Renal pelvis (tissue), 4 donors: ENCODE data around the gene RNF208. TPM values are rescaled to one million over a fixed set of nuclear protein-coding genes. Genes with fewer than 3 reads are reported as not detected.

ENCODE experiments used
- DNase-seq: peaks from one replicate; pipeline ENCODE4 v3.0.0-alpha.2; 2013
- polyA plus RNA-seq, 3 donors: library from polyadenylated mRNA; unstranded; fragments of 120-200 nt; gene quantifications; one replicate each; pipeline ENCODE4 v1.2.1, GENCODE V29; 2013; ENCODE audit not compliant: insufficient read length in 3 of 3

Gene RNF208
- polyA plus RNA-seq, 3 donors, result 12.8 to 13.8 (median 13.2) TPM

- DNase-seq, result no peak
Observed at GRCh38 chr9:137229903-137230704, 8.1 kb upstream of the RNF208 start.

DNA sequence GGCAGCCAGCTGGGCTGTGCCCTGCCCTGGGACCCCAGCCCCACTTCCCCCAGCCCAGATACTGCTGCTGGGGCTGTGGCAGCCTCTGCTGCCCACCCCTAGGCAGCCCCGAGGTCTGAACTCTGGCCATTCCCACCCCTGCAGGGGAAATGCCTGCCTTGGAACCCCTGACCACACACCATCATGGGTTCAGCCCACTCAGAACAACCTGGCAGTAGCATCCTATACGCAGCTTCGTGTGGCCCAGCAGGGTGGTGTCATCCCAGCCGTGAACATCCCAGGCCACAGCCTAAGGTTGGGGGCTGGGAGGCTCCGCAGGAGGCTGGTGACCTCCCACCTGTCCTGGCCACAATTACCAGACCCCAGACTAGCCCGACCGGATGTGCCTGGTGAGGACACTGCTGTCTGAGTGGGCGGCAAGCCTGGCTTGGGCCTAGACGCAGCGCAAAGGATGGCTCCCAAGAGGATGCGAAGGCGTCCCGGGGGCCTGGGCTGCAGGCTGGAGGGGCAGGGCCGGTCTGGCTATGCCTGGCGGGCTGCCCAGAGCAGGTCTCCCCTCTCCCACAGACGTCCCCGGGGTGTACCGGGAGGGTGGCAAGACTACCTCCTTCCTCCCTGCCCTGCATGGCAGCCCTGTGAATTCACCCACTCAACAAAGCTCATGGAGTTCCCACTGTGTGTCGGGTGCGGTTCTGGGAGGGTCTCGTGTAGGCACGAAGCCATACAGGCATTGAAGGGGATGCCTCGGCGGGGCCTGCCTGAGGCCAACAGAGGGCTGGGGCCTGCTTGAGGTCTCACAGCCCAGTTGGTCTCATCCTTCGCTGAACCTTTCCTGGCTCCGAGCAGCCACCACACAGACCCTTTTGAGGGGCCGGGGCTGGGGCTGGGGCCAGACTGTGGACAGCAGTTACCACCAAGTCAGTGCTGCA lies 7.2 kb upstream of the RNF208 start:
- DNase-seq, result no peak

GRCh38 chr9:137228506-137228967 lies 6.5 kb upstream of the RNF208 start:
- no peak for DNase-seq

GRCh38 chr9:137227853-137228505 lies 5.9 kb upstream of the RNF208 start:
- DNase-seq, result no peak

GRCh38 chr9:137227054-137227852 lies 5.2 kb upstream of the RNF208 start, which contains the start of gene RNF224:
Gene RNF224, plus strand, starts transcription at chr9:137227502. Its CDS starts 834 bp downstream, at chr9:137228336.
- DNase-seq, result peak; percentile 75

DNA sequence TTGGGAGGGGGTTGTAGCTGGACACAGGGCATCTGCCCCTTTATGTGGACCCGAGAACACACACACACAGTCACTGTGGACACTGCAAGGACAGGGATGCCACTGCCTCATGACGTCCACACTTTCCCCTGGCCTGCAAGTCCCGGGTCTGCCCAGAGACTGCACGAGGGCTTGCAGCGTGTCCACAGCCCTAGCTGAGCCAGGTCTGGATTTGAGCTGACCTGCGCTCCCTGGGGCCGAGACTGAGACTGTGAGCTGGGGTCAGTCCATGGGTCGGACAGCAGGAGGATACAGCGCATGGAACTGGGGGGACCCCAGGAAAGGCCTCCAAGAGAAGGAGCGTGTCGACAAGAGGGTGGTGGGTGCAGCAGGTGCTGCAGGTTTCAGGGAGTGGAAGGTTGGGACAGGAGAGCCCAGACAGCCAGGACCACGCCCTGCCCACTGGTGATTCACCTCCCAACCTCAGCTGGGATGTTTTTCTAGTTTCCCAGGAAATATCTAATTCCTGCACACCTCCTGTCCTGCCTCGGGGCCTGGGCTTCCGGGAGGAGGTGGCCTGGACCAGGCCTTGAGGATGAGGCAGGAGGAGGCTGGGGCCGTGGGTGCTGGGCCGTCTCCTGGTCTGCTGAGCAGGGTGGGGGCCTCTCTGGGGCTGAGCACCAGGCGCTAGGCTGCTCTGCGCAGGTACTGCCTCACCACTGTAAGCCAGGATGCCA lies 4.5 kb upstream of the RNF208 start:
- no peak for DNase-seq

DNA sequence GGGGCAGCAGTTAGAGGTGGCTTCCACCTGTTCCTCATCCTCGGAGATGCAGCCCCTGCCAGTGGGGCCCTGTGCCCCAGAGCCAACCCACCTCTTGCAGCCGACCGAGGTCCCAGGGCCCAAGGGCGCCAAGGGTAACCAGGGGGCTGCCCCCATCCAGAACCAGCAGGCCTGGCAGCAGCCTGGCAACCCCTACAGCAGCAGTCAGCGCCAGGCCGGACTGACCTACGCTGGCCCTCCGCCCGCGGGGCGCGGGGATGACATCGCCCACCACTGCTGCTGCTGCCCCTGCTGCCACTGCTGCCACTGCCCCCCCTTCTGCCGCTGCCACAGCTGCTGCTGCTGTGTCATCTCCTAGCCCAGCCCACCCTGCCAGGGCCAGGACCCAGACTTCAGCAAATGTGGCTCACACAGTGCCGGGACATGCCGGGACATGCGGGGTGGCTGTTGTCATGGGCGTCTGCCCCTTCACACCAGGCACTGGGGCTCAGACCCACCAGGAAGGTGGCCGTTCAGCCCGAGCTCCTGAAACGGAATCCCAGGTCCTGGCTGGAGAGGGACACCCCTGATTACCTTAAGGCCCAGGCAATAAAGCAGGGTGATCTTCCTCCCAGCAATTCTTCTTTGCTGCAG lies 3.8 kb upstream of the RNF208 start:
- DNase-seq, result no peak

DNA sequence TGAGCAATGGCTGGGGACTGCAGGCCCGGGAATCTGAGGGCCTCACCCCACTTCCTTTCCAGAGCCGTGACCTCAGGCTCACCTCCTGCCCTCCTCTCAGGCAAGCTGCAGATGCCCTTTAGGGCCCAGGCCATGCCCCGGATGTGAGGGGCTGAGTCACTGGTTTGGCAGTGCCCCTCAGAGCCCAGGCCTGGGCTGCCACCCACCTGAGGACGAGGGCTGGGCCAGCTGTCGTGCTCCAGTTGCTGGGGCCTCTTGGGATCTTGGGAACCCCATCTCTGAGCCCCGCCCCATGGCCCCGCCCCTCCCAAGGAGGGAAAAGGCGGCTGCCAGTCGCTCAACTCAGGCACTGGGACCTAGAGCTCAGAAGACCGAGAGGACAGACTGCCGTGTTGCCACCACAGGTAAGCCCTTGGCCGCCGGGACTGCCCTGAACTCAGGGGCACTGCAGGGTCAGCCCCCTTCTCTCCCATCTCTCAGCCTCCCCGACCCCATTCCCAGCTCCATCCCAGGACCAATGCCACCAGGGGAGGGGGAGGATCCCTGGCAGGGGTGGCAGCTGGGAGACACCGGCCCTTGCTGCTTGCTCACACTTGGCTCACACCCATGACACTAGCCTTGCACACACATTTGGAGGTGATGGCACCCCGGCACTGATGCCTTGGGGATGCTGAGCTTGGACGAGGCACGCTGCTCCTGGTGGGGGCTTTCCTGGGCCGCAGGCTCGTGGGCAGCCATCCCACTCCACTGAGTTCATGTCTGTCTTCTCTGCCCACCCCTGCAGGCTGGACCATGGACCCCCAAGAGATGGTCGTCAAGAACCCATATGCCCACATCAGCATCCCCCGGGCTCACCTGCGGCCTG lies 3.0 kb upstream of the RNF208 start, which contains the start of gene CYSRT1:
TSS of gene CYSRT1 (plus strand) at position 345 of the 865 bp plus-strand sequence. CDS start at position 793, 448 bp downstream.
- DNase-seq, result no peak

- DNase-seq, result peak; percentile 97
Observed at GRCh38 chr9:137223078-137223970, 1.3 kb upstream of the RNF208 start.

DNA sequence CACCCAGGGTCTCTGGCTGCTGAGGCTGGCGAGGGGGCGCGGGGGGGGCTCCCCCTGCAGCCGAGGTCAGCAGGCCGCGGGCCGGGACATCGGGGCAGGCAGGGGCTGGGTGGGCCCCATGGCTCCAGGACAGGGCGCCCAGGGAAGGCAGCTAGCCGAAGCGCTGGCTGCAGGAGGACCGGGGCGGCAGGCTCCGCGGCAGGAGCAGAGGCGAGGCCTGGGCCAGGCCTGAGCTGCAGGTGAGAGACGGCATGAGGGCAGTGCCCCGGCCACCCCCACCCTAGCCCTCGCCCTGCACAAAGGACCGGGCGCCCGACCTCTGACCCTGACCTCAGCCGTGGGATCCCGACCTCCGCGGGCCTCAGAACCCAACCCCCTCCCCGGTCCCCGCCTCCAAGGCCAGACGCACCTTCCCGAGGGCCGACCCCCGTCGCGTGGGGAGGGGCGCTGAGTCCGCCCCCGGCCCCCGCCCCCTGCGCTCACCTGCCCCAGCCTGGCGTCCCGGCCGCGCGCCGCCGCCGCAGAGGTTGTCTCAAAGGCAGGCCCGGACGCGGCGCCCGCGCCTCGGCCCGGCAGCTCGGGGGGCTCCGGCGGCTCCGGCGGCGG lies 431 bp downstream of the RNF208 start:
- DNase-seq, result no peak

DNA sequence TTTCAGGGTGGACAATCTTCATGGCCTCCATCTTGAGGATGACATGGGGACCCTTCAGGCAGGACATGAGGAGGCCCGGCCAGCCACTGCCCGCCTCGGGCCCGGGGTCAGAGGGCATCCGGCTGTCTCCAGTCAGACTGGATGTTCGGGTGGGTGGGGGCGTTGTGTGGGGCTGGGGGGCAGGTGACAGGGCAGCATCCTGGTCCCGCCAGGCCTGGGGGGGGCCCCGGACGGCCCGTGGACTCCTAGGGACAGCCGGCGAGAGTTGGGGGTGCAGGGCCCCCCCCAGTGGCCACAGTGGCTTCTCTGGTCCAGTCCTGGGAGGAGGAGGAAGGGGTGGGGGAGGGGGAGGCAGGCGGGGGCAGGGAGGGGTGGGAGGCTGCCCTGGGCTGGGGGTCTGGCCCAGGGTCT lies 940 bp downstream of the RNF208 start:
- DNase-seq, result no peak

- DNase-seq, result no peak
Observed at GRCh38 chr9:137220317-137221094, 1.5 kb downstream of the RNF208 start.

- no peak for DNase-seq
Observed at GRCh38 chr9:137219757-137220316, 2.2 kb downstream of the RNF208 start.

- DNase-seq, result no peak
Observed at GRCh38 chr9:137218754-137219271, 3.2 kb downstream of the RNF208 start.

DNA sequence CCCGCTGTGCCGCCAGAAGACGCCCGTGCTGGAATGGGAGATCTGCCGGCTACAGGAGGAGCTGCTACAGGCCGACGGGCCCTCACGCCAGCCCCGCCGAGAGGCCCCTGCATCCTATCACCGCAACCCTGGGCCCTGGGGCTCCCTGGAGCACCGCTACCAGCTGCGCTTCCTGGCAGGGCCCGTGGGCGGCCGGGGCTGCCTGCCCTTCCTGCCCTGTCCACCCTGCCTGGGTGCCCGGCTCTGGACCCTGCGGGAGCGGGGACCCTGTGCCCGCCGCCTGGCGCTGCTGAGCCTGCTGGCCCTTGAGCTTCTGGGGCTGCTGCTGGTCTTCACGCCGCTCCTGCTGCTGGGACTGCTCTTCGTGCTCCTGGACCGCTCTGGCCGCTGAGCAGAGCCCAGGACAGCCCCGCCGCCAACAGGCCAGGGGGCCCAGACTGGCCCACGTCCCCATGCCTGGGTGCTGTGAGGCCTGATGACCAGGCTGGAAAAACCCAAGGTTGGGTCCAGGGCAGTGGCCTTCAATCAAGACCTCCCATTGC lies 3.8 kb downstream of the RNF208 start:
- no peak for DNase-seq
